Measurements from ENCODE around the gene TMC5. TPM values are rescaled to one million over a fixed set of nuclear protein-coding genes. Genes with fewer than 3 reads are reported as not detected.
A peak's percentile ranks its signal among the peaks of the same experiment; 100 is the strongest.

The TMC5 gene
- total and polyA plus RNA-seq, 2 experiments from 2014 or later: 2.3 to 4.8 TPM

DNA sequence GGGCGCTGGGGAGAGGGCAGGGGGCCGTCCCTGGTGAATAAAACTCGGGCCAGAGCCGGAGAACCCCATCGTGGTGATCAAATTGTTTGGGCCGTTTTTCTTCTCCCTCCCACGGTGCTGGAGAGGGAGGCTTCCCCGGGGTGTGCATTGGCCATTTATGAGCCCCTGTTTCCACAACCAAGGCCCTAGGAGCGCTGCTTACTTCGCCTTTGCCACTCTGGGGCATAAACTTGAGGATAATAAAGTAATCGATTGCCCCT lies 106.6 kb downstream of the TMC5 start (continued):
- no peak for TF ChIP-seq STAT1 (IDR thresholded peaks at IDR 0.05; ENCODE audit: unreplicated experiment)
- TF ChIP-seq CREB1 (CRISPR knock-in tag; IDR thresholded peaks at IDR 0.05; ENCODE audit: low read depth): no peak

DNA sequence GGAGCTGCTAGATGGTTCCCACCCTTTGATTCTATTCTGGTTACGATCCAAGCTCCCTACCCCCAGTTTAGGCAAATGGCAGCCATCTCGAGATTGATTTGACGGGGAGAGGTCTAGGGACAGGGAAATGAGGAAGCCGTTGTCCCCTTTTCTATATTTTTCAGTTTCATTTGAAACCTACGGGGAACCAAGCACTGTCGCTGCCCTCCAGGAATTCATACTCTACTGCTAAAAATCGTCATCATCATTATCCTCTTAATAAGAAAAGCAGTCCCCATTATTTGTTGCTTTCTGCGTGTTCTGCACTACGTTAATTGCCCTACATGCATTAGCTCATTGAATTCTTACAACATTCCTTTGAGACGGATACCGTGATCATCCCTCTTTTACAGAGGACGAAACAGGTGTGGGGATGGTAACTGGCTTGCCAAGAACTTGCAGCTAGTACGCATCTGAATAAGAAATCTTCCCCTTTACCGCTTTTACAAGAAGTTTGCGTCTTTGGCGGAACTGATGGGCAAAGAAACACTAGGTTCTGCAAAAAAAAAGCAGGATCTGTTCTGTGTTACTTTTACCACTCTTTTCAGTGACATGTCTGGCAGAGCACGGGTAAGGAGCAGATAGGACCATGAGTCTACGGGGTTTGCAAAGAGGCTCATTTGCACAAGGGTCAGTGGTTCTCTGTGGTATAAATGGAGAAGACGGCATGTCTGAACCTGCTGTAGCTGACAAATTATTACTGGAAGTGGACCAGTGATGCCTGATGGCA lies 107.1 kb downstream of the TMC5 start:
- Mint-ChIP-seq H3K36me3 (ENCODE audit: low read depth) (peaks cover 11% of the 10 kb centered on the region; the same call in 2 of the 3 replicates), H3K4me3 (peak overlapping the region; percentile 97), H3K9me3 (no peaks in the 10 kb centered on the region), H3K27ac (no peak overlapping the region), H3K4me1 (peaks cover 31% of the 10 kb centered on the region), H3K27me3 (ENCODE audit: insufficient read depth, low read depth, poor library complexity) (peaks cover 3% of the 10 kb centered on the region)
- H3K4me2 ChIP-seq: peak overlapping the region; percentile 84
- H3K27ac ChIP-seq (ENCODE audit: low read depth): peak overlapping the region; percentile 87; the same call in 1 of the 2 replicates
- ATAC-seq (no peak), DNase-seq (ENCODE audit: low spot score) (peak; percentile 57)
- H3K79me2 ChIP-seq (replicated peaks; ENCODE audit: insufficient read depth): peaks cover 40% of the 10 kb centered on the region
- H4K20me1 ChIP-seq (replicated peaks; ENCODE audit: insufficient read depth): peaks cover 7% of the 10 kb centered on the region; the same call in 1 of the 2 replicates
- TF ChIP-seq, protein P1, sequence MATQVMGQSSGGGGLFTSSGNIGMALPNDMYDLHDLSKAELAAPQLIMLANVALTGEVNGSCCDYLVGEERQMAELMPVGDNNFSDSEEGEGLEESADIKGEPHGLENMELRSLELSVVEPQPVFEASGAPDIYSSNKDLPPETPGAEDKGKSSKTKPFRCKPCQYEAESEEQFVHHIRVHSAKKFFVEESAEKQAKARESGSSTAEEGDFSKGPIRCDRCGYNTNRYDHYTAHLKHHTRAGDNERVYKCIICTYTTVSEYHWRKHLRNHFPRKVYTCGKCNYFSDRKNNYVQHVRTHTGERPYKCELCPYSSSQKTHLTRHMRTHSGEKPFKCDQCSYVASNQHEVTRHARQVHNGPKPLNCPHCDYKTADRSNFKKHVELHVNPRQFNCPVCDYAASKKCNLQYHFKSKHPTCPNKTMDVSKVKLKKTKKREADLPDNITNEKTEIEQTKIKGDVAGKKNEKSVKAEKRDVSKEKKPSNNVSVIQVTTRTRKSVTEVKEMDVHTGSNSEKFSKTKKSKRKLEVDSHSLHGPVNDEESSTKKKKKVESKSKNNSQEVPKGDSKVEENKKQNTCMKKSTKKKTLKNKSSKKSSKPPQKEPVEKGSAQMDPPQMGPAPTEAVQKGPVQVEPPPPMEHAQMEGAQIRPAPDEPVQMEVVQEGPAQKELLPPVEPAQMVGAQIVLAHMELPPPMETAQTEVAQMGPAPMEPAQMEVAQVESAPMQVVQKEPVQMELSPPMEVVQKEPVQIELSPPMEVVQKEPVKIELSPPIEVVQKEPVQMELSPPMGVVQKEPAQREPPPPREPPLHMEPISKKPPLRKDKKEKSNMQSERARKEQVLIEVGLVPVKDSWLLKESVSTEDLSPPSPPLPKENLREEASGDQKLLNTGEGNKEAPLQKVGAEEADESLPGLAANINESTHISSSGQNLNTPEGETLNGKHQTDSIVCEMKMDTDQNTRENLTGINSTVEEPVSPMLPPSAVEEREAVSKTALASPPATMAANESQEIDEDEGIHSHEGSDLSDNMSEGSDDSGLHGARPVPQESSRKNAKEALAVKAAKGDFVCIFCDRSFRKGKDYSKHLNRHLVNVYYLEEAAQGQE (IDR thresholded peaks at IDR 0.05; ENCODE audit: unreplicated experiment): no peak
- H3K27me3 ChIP-seq (ENCODE audit: insufficient read depth): no peaks in the 10 kb centered on the region
- H3K36me3 ChIP-seq (ENCODE audit: insufficient read depth): peaks cover 7% of the 10 kb centered on the region; the same call in 1 of the 2 replicates
- peak overlapping the region; percentile 77 for H3K4me3 ChIP-seq
- no peaks in the 10 kb centered on the region for H3F3A ChIP-seq (replicated peaks; ENCODE audit: low read depth)
- peak overlapping the region; percentile 66 for H2AFZ ChIP-seq
- H3K9me2 ChIP-seq (ENCODE audit: insufficient read depth): no peaks in the 10 kb centered on the region
- H3K4me1 ChIP-seq (ENCODE audit: insufficient read depth): peaks cover 30% of the 10 kb centered on the region

DNA sequence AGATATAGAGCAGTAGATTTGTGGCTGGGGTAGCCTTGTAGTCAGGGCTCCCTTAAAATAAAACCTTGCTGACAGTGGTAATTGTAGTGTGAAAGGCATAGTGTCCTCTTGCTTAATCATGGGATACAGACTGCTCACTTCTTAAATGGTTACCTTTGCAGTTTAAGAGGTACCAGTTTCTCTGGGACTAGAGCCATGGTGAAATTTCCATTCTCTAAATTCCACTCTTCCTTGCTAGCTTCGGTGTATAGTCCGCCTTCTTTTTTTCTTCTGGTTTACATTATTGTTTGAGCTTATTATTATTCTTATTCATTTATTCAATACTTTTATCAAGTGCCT lies 107.7 kb downstream of the TMC5 start:
- H3K27me3 Mint-ChIP-seq (ENCODE audit: insufficient read depth, low read depth, poor library complexity): peaks cover 3% of the 10 kb centered on the region
- ATAC-seq: no peak
- TF ChIP-seq, protein P1 (IDR thresholded peaks at IDR 0.05; ENCODE audit: unreplicated experiment): no peak
- TF ChIP-seq EZH2phosphoT487 (IDR thresholded peaks at IDR 0.05; ENCODE audit: unreplicated experiment): no peak
- TF ChIP-seq, protein P2, sequence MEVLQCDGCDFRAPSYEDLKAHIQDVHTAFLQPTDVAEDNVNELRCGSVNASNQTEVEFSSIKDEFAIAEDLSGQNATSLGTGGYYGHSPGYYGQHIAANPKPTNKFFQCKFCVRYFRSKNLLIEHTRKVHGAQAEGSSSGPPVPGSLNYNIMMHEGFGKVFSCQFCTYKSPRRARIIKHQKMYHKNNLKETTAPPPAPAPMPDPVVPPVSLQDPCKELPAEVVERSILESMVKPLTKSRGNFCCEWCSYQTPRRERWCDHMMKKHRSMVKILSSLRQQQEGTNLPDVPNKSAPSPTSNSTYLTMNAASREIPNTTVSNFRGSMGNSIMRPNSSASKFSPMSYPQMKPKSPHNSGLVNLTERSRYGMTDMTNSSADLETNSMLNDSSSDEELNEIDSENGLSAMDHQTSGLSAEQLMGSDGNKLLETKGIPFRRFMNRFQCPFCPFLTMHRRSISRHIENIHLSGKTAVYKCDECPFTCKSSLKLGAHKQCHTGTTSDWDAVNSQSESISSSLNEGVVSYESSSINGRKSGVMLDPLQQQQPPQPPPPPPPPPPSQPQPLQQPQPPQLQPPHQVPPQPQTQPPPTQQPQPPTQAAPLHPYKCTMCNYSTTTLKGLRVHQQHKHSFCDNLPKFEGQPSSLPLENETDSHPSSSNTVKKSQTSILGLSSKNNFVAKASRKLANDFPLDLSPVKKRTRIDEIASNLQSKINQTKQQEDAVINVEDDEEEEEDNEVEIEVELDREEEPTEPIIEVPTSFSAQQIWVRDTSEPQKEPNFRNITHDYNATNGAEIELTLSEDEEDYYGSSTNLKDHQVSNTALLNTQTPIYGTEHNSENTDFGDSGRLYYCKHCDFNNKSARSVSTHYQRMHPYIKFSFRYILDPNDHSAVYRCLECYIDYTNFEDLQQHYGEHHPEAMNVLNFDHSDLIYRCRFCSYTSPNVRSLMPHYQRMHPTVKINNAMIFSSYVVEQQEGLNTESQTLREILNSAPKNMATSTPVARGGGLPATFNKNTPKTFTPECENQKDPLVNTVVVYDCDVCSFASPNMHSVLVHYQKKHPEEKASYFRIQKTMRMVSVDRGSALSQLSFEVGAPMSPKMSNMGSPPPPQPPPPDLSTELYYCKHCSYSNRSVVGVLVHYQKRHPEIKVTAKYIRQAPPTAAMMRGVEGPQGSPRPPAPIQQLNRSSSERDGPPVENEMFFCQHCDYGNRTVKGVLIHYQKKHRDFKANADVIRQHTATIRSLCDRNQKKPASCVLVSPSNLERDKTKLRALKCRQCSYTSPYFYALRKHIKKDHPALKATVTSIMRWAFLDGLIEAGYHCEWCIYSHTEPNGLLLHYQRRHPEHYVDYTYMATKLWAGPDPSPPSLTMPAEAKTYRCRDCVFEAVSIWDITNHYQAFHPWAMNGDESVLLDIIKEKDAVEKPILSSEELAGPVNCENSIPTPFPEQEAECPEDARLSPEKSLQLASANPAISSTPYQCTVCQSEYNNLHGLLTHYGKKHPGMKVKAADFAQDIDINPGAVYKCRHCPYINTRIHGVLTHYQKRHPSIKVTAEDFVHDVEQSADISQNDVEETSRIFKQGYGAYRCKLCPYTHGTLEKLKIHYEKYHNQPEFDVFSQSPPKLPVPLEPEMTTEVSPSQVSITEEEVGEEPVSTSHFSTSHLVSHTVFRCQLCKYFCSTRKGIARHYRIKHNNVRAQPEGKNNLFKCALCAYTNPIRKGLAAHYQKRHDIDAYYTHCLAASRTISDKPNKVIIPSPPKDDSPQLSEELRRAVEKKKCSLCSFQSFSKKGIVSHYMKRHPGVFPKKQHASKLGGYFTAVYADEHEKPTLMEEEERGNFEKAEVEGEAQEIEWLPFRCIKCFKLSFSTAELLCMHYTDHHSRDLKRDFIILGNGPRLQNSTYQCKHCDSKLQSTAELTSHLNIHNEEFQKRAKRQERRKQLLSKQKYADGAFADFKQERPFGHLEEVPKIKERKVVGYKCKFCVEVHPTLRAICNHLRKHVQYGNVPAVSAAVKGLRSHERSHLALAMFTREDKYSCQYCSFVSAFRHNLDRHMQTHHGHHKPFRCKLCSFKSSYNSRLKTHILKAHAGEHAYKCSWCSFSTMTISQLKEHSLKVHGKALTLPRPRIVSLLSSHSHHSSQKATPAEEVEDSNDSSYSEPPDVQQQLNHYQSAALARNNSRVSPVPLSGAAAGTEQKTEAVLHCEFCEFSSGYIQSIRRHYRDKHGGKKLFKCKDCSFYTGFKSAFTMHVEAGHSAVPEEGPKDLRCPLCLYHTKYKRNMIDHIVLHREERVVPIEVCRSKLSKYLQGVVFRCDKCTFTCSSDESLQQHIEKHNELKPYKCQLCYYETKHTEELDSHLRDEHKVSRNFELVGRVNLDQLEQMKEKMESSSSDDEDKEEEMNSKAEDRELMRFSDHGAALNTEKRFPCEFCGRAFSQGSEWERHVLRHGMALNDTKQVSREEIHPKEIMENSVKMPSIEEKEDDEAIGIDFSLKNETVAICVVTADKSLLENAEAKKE (CRISPR knock-in tag; IDR thresholded peaks at IDR 0.05): no peak

More for the DNA sequence above, 107.7 kb downstream of the TMC5 start:
- Histone ChIP-seq H3F3A (replicated peaks; ENCODE audit: low read depth) (no peaks in the 10 kb centered on the region), H3K27me3 (ENCODE audit: insufficient read depth) (no peaks in the 10 kb centered on the region), H3K4me3 (peak overlapping the region; percentile 77), H3K27ac (ENCODE audit: low read depth) (no peak overlapping the region), H3K9me2 (ENCODE audit: insufficient read depth) (no peaks in the 10 kb centered on the region), H3K4me2 (peak overlapping the region; percentile 84), H4K20me1 (replicated peaks; ENCODE audit: insufficient read depth) (peaks cover 7% of the 10 kb centered on the region; the same call in 1 of the 2 replicates), H3K4me1 (ENCODE audit: insufficient read depth) (peaks cover 28% of the 10 kb centered on the region), H2AFZ (no peak overlapping the region), H3K79me2 (replicated peaks; ENCODE audit: insufficient read depth) (peaks cover 35% of the 10 kb centered on the region), H3K36me3 (ENCODE audit: insufficient read depth) (peaks cover 7% of the 10 kb centered on the region; the same call in 1 of the 2 replicates)
- H3K27ac Mint-ChIP-seq: no peak overlapping the region
- H3K9me3 Mint-ChIP-seq: no peaks in the 10 kb centered on the region
- H3K36me3 Mint-ChIP-seq (ENCODE audit: low read depth): peaks cover 13% of the 10 kb centered on the region; the same call in 2 of the 3 replicates
- DNase-seq (ENCODE audit: low spot score): no peak
- peak overlapping the region; percentile 97 for H3K4me3 Mint-ChIP-seq
- H3K4me1 Mint-ChIP-seq: peaks cover 27% of the 10 kb centered on the region
